GM12801 (cell line): ENCODE data around the gene MTA3.

Experiments
- CTCF ChIP-seq: IDR thresholded peaks from one replicate; pipeline ENCODE4 v1.5.1; 2011; ENCODE audit warnings: control low read depth; ENCODE audit not compliant: insufficient read length; ENCODE audit errors: extremely low read depth

The MTA3 gene

GRCh38 chr2:42765686-42766085 is 197.3 kb downstream of the MTA3 start:
- TF ChIP-seq CTCF, result no peak

- TF ChIP-seq CTCF, result no peak
Measured at GRCh38 chr2:42767080-42767898, 198.9 kb downstream of the MTA3 start.

GRCh38 chr2:42767899-42768705 is 199.7 kb downstream of the MTA3 start:
- no peak for TF ChIP-seq CTCF

- TF ChIP-seq CTCF, result no peak
Measured at GRCh38 chr2:42768706-42769256, 200.3 kb downstream of the MTA3 start.

GRCh38 chr2:42769583-42770287 is 201.3 kb downstream of the MTA3 start:
- no peak for TF ChIP-seq CTCF

GRCh38 chr2:42770288-42771131 is 202.1 kb downstream of the MTA3 start:
- TF ChIP-seq CTCF, result no peak
